Measurements from ENCODE around the gene CRMP1. TPM values are rescaled to one million over a fixed set of nuclear protein-coding genes. Genes with fewer than 3 reads are reported as not detected.

Gene CRMP1
- total and polyA plus RNA-seq, 12 donors = 0.18 to 17.7 (median 4.8) TPM

- Histone ChIP-seq H3K36me3 (replicated peaks in 1 of 2) (no peaks in the 10 kb centered on the region), H3K9me3 (replicated peaks in 1 of 3) (no peaks in the 10 kb centered on the region), H3K4me3 (no peak overlapping the region), H3K27me3 (no peaks in the 10 kb centered on the region), H3K27ac (no peak overlapping the region), H3K4me1 (replicated peaks in 1 of 2) (no peaks in the 10 kb centered on the region)
- no peak for TF ChIP-seq CTCF (IDR thresholded peaks at IDR 0.05)
- TF ChIP-seq POLR2A (IDR thresholded peaks at IDR 0.05) = no peak
- intact Hi-C loops (cut with DNase I) = loop anchor here in 1 of 2 donors (5.0 to 10.0 kb wide), 2 partner anchors 414 to 766 kb away; no protein-coding TSS in a partner anchor
- DNase-seq = no peak
- 84 to 89% (median 86%) methylated on average over 12 of the region's 12 CpGs for WGBS, 4 donors
Observed at GRCh38 chr4:5810770-5811430, 82.0 kb downstream of the CRMP1 start.

- no peak overlapping the region for H3K4me3 ChIP-seq
- intact Hi-C loops (cut with DNase I) = loop anchor here in 1 of 2 donors (5.0 to 10.0 kb wide), 2 partner anchors 413 to 765 kb away; no protein-coding TSS in a partner anchor
- no peaks in the 10 kb centered on the region for H3K27me3 ChIP-seq
- 93 to 100% (median 97%) methylated on average over 3 of the region's 3 CpGs for WGBS, 4 donors
- H3K36me3 ChIP-seq (replicated peaks in 1 of 2) = no peaks in the 10 kb centered on the region
- no peaks in the 10 kb centered on the region for H3K4me1 ChIP-seq (replicated peaks in 1 of 2)
- H3K27ac ChIP-seq = no peak overlapping the region
- TF ChIP-seq POLR2A (IDR thresholded peaks at IDR 0.05) = no peak
- no peak for TF ChIP-seq CTCF (IDR thresholded peaks at IDR 0.05)
- H3K9me3 ChIP-seq (replicated peaks in 1 of 3) = no peaks in the 10 kb centered on the region
- DNase-seq = no peak
Observed at GRCh38 chr4:5810151-5810550, 82.7 kb downstream of the CRMP1 start.

GRCh38 chr4:5809216-5809776 is 83.6 kb downstream of the CRMP1 start:
- 82 to 88% (median 85%) methylated on average over 8 to 12 of the region's 12 CpGs for WGBS, 4 donors
- intact Hi-C loops (cut with DNase I) = no loop called here
- no peaks in the 10 kb centered on the region for H3K9me3 ChIP-seq (replicated peaks in 1 of 3)
- no peak overlapping the region for H3K4me3 ChIP-seq
- H3K27me3 ChIP-seq = no peaks in the 10 kb centered on the region
- no peaks in the 10 kb centered on the region for H3K4me1 ChIP-seq (replicated peaks in 1 of 2)
- TF ChIP-seq CTCF (IDR thresholded peaks at IDR 0.05) (no peak), POLR2A (IDR thresholded peaks at IDR 0.05) (no peak)
- H3K36me3 ChIP-seq (replicated peaks in 1 of 2) = no peaks in the 10 kb centered on the region
- H3K27ac ChIP-seq = no peak overlapping the region
- no peak for DNase-seq

GRCh38 chr4:5808081-5808741 is 84.7 kb downstream of the CRMP1 start:
- no peak overlapping the region for H3K4me3 ChIP-seq
- WGBS, 4 donors = 76 to 84% (median 83%) methylated on average over 6 to 10 of the region's 10 CpGs
- H3K27ac ChIP-seq = no peak overlapping the region
- no peaks in the 10 kb centered on the region for H3K27me3 ChIP-seq
- H3K36me3 ChIP-seq (replicated peaks in 1 of 2) = no peaks in the 10 kb centered on the region
- intact Hi-C loops (cut with DNase I) = no loop called here
- no peak for TF ChIP-seq POLR2A (IDR thresholded peaks at IDR 0.05)
- TF ChIP-seq CTCF (IDR thresholded peaks at IDR 0.05) = no peak
- no peaks in the 10 kb centered on the region for H3K9me3 ChIP-seq (replicated peaks in 1 of 3)
- H3K4me1 ChIP-seq (replicated peaks in 1 of 2) = no peaks in the 10 kb centered on the region
- no peak for DNase-seq

Measured in adrenal gland (tissue), 12 donors.